Measurements from ENCODE around the gene CCR6.

CCR6 gene

GRCh38 chr6:167125855-167126349 lies 3.0 kb downstream of the CCR6 start:
- no peak for TF ChIP-seq POLR2AphosphoS5 (IDR thresholded peaks at IDR 0.05; ENCODE audit: low read depth, low read length)
- TF ChIP-seq POU2F2 (IDR thresholded peaks at IDR 0.05; ENCODE audit: low read depth, low read length), result no peak
- TF ChIP-seq PAX5 (IDR thresholded peaks at IDR 0.05; ENCODE audit: insufficient read depth, low read length, severe bottlenecking), result no peak
- no peak for FAIRE-seq
- no peak for DNase-seq (ENCODE audit: insufficient read length, low spot score)

GRCh38 chr6:167127785-167128531 lies 5.1 kb downstream of the CCR6 start:
- FAIRE-seq, result peak; percentile 51
- no peak for TF ChIP-seq POU2F2 (IDR thresholded peaks at IDR 0.05; ENCODE audit: low read depth, low read length)
- TF ChIP-seq PAX5 (IDR thresholded peaks at IDR 0.05; ENCODE audit: insufficient read depth, low read length, severe bottlenecking), result no peak
- no peak for TF ChIP-seq POLR2A (IDR thresholded peaks at IDR 0.05; ENCODE audit: low read depth, low read length)
- TF ChIP-seq SPI1 (IDR thresholded peaks at IDR 0.05; ENCODE audit: low read depth, low read length), result no peak
- no peak for TF ChIP-seq POLR2AphosphoS5 (IDR thresholded peaks at IDR 0.05; ENCODE audit: low read depth, low read length)
- TF ChIP-seq TAF1 (IDR thresholded peaks at IDR 0.05; ENCODE audit: low read depth, low read length), result no peak
- no peak for DNase-seq (ENCODE audit: insufficient read length, low spot score)

- no peak for DNase-seq (ENCODE audit: insufficient read length, low spot score)
- TF ChIP-seq POU2F2 (IDR thresholded peaks at IDR 0.05; ENCODE audit: low read depth, low read length) (no peak), TAF1 (IDR thresholded peaks at IDR 0.05; ENCODE audit: low read depth, low read length) (no peak), POLR2A (IDR thresholded peaks at IDR 0.05; ENCODE audit: low read depth, low read length) (no peak), PAX5 (IDR thresholded peaks at IDR 0.05; ENCODE audit: insufficient read depth, low read length, severe bottlenecking) (no peak), SPI1 (IDR thresholded peaks at IDR 0.05; ENCODE audit: low read depth, low read length) (no peak), POLR2AphosphoS5 (IDR thresholded peaks at IDR 0.05; ENCODE audit: low read depth, low read length) (no peak)
- peak; percentile 87 for FAIRE-seq
These were observed 6.3 kb downstream of the CCR6 start for GRCh38 chr6:167129159-167129558.

- DNase-seq (ENCODE audit: insufficient read length, low spot score) (no peak), FAIRE-seq (peak; percentile 13)
- no peak for TF ChIP-seq PAX5 (IDR thresholded peaks at IDR 0.05; ENCODE audit: insufficient read depth, low read length, severe bottlenecking)
- no peak for TF ChIP-seq TAF1 (IDR thresholded peaks at IDR 0.05; ENCODE audit: low read depth, low read length)
- no peak for TF ChIP-seq POLR2AphosphoS5 (IDR thresholded peaks at IDR 0.05; ENCODE audit: low read depth, low read length)
- no peak for TF ChIP-seq SPI1 (IDR thresholded peaks at IDR 0.05; ENCODE audit: low read depth, low read length)
- TF ChIP-seq POLR2A (IDR thresholded peaks at IDR 0.05; ENCODE audit: low read depth, low read length), result no peak
- TF ChIP-seq POU2F2 (IDR thresholded peaks at IDR 0.05; ENCODE audit: low read depth, low read length), result no peak
These were observed 6.7 kb downstream of the CCR6 start for GRCh38 chr6:167129562-167129961.

DNA sequence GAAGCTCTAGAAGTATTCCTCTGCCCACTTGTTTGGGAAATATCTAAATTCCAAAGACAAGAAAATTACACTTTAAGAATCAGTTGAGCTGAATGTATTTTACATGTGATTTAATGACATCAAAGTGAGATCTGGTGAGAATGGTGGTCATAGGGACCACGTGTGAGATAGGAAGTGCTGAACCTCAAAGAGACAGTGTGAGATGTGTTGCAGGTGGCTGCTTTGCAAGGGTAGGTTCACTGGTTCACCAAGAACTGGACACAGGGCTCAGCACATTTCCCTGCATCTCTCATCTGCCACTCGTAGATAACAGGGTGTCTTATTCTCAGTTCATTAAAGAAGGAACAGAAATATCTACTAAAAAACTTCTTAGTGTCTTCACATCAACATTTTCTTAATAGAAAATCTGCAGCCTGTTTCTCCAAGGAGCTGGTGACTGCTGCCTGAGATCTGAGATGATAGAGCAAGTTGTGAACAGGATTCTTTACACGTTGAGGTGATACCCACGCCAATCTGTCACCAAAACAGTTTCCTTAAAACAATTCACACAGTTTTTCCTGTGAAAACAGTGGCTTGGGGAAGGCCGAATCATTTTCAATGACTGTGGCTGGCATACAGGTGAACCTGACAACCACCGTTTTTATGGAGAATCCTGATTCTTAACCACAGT lies 7.2 kb downstream of the CCR6 start:
- FAIRE-seq, result peak; percentile 94

DNA sequence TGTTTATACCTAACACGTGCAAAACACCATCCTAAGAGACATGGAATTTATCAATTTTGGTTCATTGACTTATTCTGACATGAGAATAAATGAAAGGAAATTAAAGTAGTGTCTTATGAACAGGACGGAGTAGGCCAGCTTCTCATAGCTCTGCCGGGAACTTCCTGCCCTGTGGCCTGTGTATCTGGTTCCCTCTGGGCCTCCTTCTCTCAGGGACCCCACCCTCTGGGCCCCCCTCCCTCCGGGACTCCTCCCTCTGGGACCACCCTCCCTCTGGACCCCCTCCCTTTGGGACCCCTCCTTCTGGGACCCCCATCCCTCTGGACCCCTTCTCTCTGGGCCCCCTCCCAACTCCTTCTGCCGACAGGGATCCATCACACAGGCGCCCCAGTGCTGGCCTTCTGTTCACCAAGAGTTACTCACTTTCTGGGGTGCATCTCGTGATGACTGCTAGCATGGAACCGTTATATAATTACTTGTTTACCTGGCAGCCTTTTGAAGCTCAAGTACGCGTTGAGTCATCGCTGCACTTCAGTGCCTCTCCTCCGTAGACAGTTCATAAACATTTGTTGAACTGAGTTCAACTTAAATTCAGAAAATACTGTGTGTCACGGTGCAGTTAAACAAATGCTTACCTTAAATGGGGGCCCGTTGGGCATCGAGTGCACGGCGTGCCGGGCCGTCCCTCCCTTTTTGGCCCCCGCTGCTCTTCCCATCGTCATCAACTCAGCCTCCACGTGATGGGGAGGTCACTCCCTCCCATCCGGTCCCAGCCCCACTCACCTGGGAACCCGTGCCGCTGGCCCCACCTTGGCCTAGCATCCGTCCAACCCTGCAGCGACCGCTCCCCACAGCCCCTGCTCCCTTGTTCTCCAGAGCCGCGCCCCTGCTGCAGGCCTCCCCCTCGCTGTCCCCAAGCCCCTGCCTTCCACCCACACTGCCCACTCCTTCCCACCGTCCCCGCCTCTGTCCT lies 8.1 kb downstream of the CCR6 start:
- FAIRE-seq, result peak; percentile 54
- TF ChIP-seq POLR2A (IDR thresholded peaks at IDR 0.05; ENCODE audit: low read depth, low read length) (no peak), SPI1 (IDR thresholded peaks at IDR 0.05; ENCODE audit: low read depth, low read length) (no peak), PAX5 (IDR thresholded peaks at IDR 0.05; ENCODE audit: insufficient read depth, low read length, severe bottlenecking) (no peak), POLR2AphosphoS5 (IDR thresholded peaks at IDR 0.05; ENCODE audit: low read depth, low read length) (no peak), POU2F2 (IDR thresholded peaks at IDR 0.05; ENCODE audit: low read depth, low read length) (no peak), TAF1 (IDR thresholded peaks at IDR 0.05; ENCODE audit: low read depth, low read length) (no peak)
- DNase-seq (ENCODE audit: insufficient read length, low spot score), result no peak

More for the DNA sequence above, 7.2 kb downstream of the CCR6 start:
- no peak for DNase-seq (ENCODE audit: insufficient read length, low spot score)
- TF ChIP-seq SPI1 (IDR thresholded peaks at IDR 0.05; ENCODE audit: low read depth, low read length) (peak; percentile 36), TAF1 (IDR thresholded peaks at IDR 0.05; ENCODE audit: low read depth, low read length) (no peak)

GRCh38 chr6:167134448-167135328 lies 11.8 kb downstream of the CCR6 start:
- no peak for TF ChIP-seq POLR2A (IDR thresholded peaks at IDR 0.05; ENCODE audit: low read depth, low read length)
- 0 out of 2 replicates have a peak, but pooled peaks have one; percentile 7 for TF ChIP-seq SPI1 (IDR thresholded peaks at IDR 0.05; ENCODE audit: low read depth, low read length)
- TF ChIP-seq POLR2AphosphoS5 (IDR thresholded peaks at IDR 0.05; ENCODE audit: low read depth, low read length), result no peak
- TF ChIP-seq POU2F2 (IDR thresholded peaks at IDR 0.05; ENCODE audit: low read depth, low read length), result no peak
- TF ChIP-seq PAX5 (IDR thresholded peaks at IDR 0.05; ENCODE audit: insufficient read depth, low read length, severe bottlenecking), result no peak
- TF ChIP-seq TAF1 (IDR thresholded peaks at IDR 0.05; ENCODE audit: low read depth, low read length), result no peak
- DNase-seq (ENCODE audit: insufficient read length, low spot score) (no peak), FAIRE-seq (peak; percentile 28)

DNA sequence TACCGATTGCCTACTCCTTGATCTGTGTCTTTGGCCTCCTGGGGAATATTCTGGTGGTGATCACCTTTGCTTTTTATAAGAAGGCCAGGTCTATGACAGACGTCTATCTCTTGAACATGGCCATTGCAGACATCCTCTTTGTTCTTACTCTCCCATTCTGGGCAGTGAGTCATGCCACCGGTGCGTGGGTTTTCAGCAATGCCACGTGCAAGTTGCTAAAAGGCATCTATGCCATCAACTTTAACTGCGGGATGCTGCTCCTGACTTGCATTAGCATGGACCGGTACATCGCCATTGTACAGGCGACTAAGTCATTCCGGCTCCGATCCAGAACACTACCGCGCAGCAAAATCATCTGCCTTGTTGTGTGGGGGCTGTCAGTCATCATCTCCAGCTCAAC lies 13.5 kb downstream of the CCR6 start:
- DNase-seq (ENCODE audit: insufficient read length, low spot score), result no peak

More for the DNA sequence above, 13.5 kb downstream of the CCR6 start:
- no peak for FAIRE-seq
- TF ChIP-seq SPI1 (IDR thresholded peaks at IDR 0.05; ENCODE audit: low read depth, low read length) (no peak), POLR2AphosphoS5 (IDR thresholded peaks at IDR 0.05; ENCODE audit: low read depth, low read length) (no peak), TAF1 (IDR thresholded peaks at IDR 0.05; ENCODE audit: low read depth, low read length) (no peak), PAX5 (IDR thresholded peaks at IDR 0.05; ENCODE audit: insufficient read depth, low read length, severe bottlenecking) (no peak), POU2F2 (IDR thresholded peaks at IDR 0.05; ENCODE audit: low read depth, low read length) (no peak), POLR2A (IDR thresholded peaks at IDR 0.05; ENCODE audit: low read depth, low read length) (no peak)
